K562 (cell line): ENCODE data around the gene MYLK2.

Source experiments
- CREB1 ChIP-seq, 2 experiments: sonication (generic) in 1 of 2; formaldehyde crosslinking in 1 of 2; IDR thresholded peaks; 2 replicates each; pipeline versions ENCODE4 v1.6.1 to v1.8.0; 2012 to 2022; ENCODE audit warnings: inconsistent platforms in 1 of 2, mild to moderate bottlenecking in 1 of 2, missing genetic modification reagents in 1 of 2, moderate library complexity in 1 of 2
- ELF4 ChIP-seq: fragments of 450-650 bp; formaldehyde crosslinking; IDR thresholded peaks from 2 replicates; pipeline ENCODE4 v1.4.0; 2022; ENCODE audit warnings: missing genetic modification characterization
- HCFC1 ChIP-seq: IDR thresholded peaks from 2 replicates; pipeline ENCODE4 v1.6.1; 2012; ENCODE audit warnings: low read depth, low read length, improper control_type of control experiment
- ZNF274 ChIP-seq: IDR thresholded peaks from 2 replicates; pipeline ENCODE4 v1.6.1; 2011; ENCODE audit warnings: low read depth, mild to moderate bottlenecking, low read length, moderate library complexity, borderline replicate concordance
- TF ChIP-seq, protein P1 (sequence below), 3 experiments: IDR thresholded peaks in 2 of 3; conservative IDR thresholded peaks in 1 of 3; 2 replicates each; pipeline ENCODE4 v1.5.1; 2011 to 2012; ENCODE audit warnings: low read length in 3 of 3, mild to moderate bottlenecking in 3 of 3, control low read depth in 2 of 3, improper control_type of control experiment in 1 of 3, inconsistent platforms in 1 of 3, low read depth in 1 of 3, mixed read lengths in 1 of 3, moderate library complexity in 1 of 3; ENCODE audit not compliant: insufficient read depth in 2 of 3
- TF ChIP-seq, protein P2 (sequence below), 2 experiments: fragments of 200-800 bp in 1 of 2; sonication (Bioruptor generic) in 1 of 2; sonication (generic) in 1 of 2; formaldehyde crosslinking in 1 of 2; IDR thresholded peaks in 1 of 2; conservative IDR thresholded peaks in 1 of 2; 2 replicates each; pipeline versions ENCODE4 v1.5.0 to v1.6.1; 2016 to 2020; ENCODE audit warnings: missing compliant biosample characterization in 1 of 2, missing genetic modification characterization in 1 of 2, missing genetic modification reagents in 1 of 2
- TF ChIP-seq, protein P3 (sequence below): sonication (generic); formaldehyde crosslinking; IDR thresholded peaks from 2 replicates; pipeline ENCODE4 v1.9.0; 2022; ENCODE audit warnings: mild to moderate bottlenecking, missing genetic modification reagents

DNA sequence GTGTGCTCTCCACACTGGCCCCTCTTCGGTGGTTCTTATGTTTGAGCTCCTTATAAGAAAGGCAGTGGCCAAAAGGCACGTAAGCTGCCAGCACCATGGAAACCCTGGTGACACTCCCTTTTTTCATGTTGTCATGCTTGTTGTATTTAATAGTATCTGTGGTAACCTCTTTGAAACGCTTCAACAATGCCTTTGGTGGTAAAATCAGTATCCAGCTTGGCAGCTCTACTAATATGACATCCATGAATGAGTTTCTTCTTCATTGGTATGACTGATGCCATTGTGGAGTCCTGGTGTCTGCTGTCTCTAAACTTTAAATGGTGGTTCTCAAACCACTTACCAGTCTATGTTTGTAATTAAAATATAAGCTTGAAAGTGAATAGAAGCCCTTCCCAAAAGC, 10.7 kb upstream of the MYLK2 start:
- TF ChIP-seq ELF4 (CRISPR knock-in tag) (no peak), HCFC1 (no peak), ZNF274 (no peak), CREB1 (IDR thresholded peaks at IDR 0.05) (no peak), CREB1 (CRISPR knock-in tag; IDR thresholded peaks at IDR 0.05) (no peak)
- TF ChIP-seq, protein P1, sequence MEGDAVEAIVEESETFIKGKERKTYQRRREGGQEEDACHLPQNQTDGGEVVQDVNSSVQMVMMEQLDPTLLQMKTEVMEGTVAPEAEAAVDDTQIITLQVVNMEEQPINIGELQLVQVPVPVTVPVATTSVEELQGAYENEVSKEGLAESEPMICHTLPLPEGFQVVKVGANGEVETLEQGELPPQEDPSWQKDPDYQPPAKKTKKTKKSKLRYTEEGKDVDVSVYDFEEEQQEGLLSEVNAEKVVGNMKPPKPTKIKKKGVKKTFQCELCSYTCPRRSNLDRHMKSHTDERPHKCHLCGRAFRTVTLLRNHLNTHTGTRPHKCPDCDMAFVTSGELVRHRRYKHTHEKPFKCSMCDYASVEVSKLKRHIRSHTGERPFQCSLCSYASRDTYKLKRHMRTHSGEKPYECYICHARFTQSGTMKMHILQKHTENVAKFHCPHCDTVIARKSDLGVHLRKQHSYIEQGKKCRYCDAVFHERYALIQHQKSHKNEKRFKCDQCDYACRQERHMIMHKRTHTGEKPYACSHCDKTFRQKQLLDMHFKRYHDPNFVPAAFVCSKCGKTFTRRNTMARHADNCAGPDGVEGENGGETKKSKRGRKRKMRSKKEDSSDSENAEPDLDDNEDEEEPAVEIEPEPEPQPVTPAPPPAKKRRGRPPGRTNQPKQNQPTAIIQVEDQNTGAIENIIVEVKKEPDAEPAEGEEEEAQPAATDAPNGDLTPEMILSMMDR (IDR thresholded peaks at IDR 0.05 in 2 of 3, conservative IDR thresholded peaks at IDR 0.05 in 1 of 3; ENCODE audit: insufficient read depth in 2 of 3, low read depth in 1 of 3, low read length in 3 of 3) = no peak
- TF ChIP-seq, protein P2, sequence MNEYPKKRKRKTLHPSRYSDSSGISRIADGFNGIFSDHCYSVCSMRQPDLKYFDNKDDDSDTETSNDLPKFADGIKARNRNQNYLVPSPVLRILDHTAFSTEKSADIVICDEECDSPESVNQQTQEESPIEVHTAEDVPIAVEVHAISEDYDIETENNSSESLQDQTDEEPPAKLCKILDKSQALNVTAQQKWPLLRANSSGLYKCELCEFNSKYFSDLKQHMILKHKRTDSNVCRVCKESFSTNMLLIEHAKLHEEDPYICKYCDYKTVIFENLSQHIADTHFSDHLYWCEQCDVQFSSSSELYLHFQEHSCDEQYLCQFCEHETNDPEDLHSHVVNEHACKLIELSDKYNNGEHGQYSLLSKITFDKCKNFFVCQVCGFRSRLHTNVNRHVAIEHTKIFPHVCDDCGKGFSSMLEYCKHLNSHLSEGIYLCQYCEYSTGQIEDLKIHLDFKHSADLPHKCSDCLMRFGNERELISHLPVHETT (CRISPR knock-in tag; conservative IDR thresholded peaks at IDR 0.05 in 1 of 2, IDR thresholded peaks at IDR 0.05 in 1 of 2) = no peak
- TF ChIP-seq, protein P3, sequence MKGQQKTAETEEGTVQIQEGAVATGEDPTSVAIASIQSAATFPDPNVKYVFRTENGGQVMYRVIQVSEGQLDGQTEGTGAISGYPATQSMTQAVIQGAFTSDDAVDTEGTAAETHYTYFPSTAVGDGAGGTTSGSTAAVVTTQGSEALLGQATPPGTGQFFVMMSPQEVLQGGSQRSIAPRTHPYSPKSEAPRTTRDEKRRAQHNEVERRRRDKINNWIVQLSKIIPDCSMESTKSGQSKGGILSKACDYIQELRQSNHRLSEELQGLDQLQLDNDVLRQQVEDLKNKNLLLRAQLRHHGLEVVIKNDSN (CRISPR knock-in tag) = no peak
